ENCODE measurements around the gene KIF2A.

Gene KIF2A

DNA sequence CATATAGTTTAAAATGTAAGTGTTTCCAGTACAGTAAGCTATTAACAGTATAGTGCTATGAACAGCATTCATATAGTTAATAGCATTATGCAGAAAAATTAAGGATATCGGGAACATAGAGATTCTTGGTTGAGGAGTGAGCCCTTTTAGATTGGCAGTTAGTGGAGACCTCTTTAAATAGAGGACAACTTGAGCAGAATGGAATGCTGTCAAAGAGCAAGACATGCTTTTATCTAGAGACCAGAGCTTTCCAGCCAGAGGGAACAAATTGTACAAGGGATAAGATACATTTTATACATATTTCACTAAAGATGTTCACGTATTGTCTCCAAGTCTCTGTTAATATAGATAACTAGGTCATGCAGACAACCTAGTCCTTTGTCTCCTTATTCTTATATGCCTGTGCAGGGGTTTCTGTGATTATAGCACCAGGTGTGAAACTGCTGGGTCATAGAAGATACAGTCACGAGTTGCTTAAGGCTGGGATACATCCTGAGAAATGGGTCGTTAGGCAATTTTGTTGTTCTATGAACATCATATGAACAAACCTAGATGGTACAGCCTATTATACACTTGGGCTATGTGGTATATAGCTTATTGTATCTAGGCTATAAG is 112.6 kb downstream of the KIF2A start:
- no peak for FAIRE-seq
- no peak for DNase-seq (ENCODE audit: insufficient read length, low spot score)
- no peak for TF ChIP-seq POU2F2 (IDR thresholded peaks at IDR 0.05; ENCODE audit: low read depth, low read length)

DNA sequence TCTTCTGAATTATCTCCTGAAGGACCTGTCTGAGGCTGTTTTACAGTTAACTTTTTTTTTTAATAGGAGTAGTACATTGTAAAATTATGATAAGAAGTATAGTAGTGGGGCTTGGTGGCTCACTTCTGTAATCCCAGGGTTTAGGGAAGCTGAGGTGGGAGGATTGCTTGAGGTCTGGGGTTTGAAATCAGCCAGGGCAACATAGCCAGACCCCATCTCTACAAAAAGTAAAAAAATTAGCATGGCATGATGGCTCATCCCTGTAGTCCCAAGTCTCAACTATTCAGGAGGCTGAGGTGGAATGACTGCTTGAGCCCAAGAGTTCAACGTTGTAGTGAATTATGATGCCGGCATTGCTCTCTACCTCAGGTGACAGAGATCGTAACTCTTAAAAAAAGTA is 113.6 kb downstream of the KIF2A start:
- TF ChIP-seq TAF1 (IDR thresholded peaks at IDR 0.05; ENCODE audit: low read depth, low read length) (no peak), POLR2AphosphoS5 (IDR thresholded peaks at IDR 0.05; ENCODE audit: low read depth, low read length) (no peak), POU2F2 (IDR thresholded peaks at IDR 0.05; ENCODE audit: low read depth, low read length) (no peak), PAX5 (IDR thresholded peaks at IDR 0.05; ENCODE audit: insufficient read depth, low read length, severe bottlenecking) (no peak), SPI1 (IDR thresholded peaks at IDR 0.05; ENCODE audit: low read depth, low read length) (no peak), POLR2A (IDR thresholded peaks at IDR 0.05; ENCODE audit: low read depth, low read length) (no peak)
- DNase-seq (ENCODE audit: insufficient read length, low spot score) = no peak
- FAIRE-seq = no peak

DNA sequence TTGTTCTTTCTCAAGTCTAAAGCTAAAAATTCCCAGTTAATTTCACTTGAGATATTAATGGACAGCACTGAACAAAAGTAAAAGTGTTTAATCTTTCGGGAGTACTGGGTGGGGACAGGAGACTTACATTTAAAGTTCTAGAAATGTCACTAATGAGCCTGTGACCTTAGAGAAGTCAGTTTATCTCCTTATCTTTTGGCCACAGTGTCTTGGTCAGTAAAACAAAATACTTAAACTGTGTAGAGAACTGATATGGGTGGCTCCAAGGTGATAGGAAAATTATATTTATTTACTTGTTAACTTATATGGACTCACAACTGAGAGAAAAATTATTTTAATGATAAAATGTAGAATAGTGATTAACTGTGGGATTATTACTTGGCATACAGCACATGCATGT is 115.4 kb downstream of the KIF2A start:
- no peak for FAIRE-seq
- TF ChIP-seq SPI1 (IDR thresholded peaks at IDR 0.05; ENCODE audit: low read depth, low read length) = no peak
- TF ChIP-seq TAF1 (IDR thresholded peaks at IDR 0.05; ENCODE audit: low read depth, low read length) = no peak
- no peak for DNase-seq (ENCODE audit: insufficient read length, low spot score)

DNA sequence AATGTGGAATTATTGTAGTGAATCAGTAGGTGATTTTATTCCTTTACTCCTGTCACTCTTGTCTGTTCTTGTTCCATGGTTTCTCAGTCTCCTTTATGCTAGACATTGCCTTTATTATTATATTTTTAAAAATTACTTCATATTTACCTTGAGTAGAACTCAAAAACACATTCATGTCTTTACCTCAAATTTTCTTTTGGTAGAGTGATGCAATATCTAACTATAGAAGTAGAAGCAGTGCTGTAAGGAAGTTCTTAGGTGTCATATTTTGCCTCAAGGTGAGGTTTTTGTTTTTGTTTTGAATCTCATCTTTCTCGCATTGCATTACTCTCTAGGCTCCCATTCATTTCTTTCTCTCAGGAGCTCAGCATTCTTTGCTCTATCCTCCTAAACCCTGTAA is 118.8 kb downstream of the KIF2A start:
- FAIRE-seq (no peak), DNase-seq (ENCODE audit: insufficient read length, low spot score) (no peak)
- TF ChIP-seq POLR2A (IDR thresholded peaks at IDR 0.05; ENCODE audit: low read depth, low read length) (no peak), PAX5 (IDR thresholded peaks at IDR 0.05; ENCODE audit: insufficient read depth, low read length, severe bottlenecking) (no peak), SPI1 (IDR thresholded peaks at IDR 0.05; ENCODE audit: low read depth, low read length) (no peak), TAF1 (IDR thresholded peaks at IDR 0.05; ENCODE audit: low read depth, low read length) (no peak), POLR2AphosphoS5 (IDR thresholded peaks at IDR 0.05; ENCODE audit: low read depth, low read length) (no peak), POU2F2 (IDR thresholded peaks at IDR 0.05; ENCODE audit: low read depth, low read length) (no peak)

DNA sequence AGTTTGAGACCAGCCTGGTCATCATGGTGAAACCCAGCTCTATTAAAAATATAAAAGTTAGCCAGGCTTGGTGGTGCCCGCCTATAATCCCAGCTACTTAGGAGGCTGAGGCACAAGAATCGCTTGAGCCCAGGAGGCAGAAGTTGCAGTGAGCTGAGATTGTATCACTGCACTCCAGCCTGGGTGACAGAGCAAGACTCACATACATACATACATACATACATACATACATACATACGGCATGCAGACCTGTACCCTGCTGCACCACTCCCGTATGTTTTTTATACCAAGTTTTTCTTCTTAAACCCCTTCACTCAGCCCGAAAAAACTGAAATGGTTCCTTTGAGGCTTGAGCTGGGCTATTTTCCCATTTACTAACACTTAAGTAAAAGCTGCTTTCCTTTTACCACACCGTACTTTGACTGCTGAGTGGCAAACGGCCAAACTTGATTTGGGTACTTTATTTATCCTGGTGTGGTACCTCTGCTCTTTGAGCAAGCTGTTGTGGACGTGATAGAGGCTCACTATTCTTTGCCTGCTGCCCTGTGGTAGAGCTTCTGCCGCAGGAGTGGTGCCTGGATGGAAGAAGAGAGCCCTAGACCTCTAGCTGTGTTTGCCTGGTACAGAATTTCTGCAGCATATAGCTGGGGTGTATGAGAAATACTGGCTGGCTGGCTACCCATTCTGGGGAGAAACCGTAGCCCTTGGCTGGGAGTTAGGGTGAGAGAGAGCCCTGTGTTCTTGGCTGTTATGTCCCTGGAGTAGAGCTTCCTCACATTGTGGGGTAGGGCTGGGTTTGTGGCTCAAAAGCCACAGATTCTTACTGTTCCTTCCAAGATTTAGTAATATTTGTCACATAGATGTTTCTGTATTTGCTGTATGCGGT is 126.0 kb downstream of the KIF2A start:
- TF ChIP-seq SPI1 (IDR thresholded peaks at IDR 0.05; ENCODE audit: low read depth, low read length) (no peak), POLR2A (IDR thresholded peaks at IDR 0.05; ENCODE audit: low read depth, low read length) (no peak), POLR2AphosphoS5 (IDR thresholded peaks at IDR 0.05; ENCODE audit: low read depth, low read length) (no peak), POU2F2 (IDR thresholded peaks at IDR 0.05; ENCODE audit: low read depth, low read length) (no peak), TAF1 (IDR thresholded peaks at IDR 0.05; ENCODE audit: low read depth, low read length) (no peak), PAX5 (IDR thresholded peaks at IDR 0.05; ENCODE audit: insufficient read depth, low read length, severe bottlenecking) (no peak)
- DNase-seq (ENCODE audit: insufficient read length, low spot score) (no peak), FAIRE-seq (no peak)

DNA sequence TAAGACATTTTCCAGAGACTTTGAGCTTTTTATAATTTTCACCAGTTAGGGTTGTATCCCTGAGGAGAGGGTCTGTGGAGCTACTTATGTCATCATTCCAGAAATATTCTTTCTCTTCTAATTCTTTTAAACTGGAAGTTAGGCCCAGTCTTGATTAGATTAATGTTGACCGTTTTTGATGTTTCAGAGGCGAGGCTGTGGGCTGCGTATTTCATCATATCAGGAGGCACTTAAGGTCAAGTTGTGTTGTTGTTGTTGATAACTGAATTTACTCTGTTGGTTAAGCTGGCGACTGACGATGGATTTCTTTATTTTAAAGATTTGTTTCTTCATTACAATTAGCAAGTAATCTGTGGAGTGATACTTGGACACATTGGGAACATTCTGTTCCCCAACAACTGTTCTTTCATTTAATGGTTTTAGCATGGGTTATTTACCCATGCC is 126.6 kb downstream of the KIF2A start:
- FAIRE-seq = no peak
- TF ChIP-seq POLR2A (IDR thresholded peaks at IDR 0.05; ENCODE audit: low read depth, low read length) = no peak
- TF ChIP-seq POLR2AphosphoS5 (IDR thresholded peaks at IDR 0.05; ENCODE audit: low read depth, low read length) = no peak
- TF ChIP-seq TAF1 (IDR thresholded peaks at IDR 0.05; ENCODE audit: low read depth, low read length) = no peak
- TF ChIP-seq POU2F2 (IDR thresholded peaks at IDR 0.05; ENCODE audit: low read depth, low read length) = no peak
- TF ChIP-seq PAX5 (IDR thresholded peaks at IDR 0.05; ENCODE audit: insufficient read depth, low read length, severe bottlenecking) = no peak
- TF ChIP-seq SPI1 (IDR thresholded peaks at IDR 0.05; ENCODE audit: low read depth, low read length) = no peak
- no peak for DNase-seq (ENCODE audit: insufficient read length, low spot score)
